GM19239 (cell line): ENCODE measurements around the gene FHIP1B.

Experiments
- DNase-seq: peaks from one replicate; pipeline ENCODE4 v3.0.0; 2011; ENCODE audit warnings: low spot score; ENCODE audit not compliant: insufficient read length
- FAIRE-seq: peaks from 2 replicates; lab custom pipeline; 2011; peaks lifted over from hg19 to GRCh38; lab: Jason Lieb, UNC

Gene FHIP1B

GRCh38 chr11:6240781-6241180, 6.3 kb upstream of the FHIP1B start:
- DNase-seq (no peak), FAIRE-seq (no peak)

GRCh38 chr11:6240139-6240538, 5.7 kb upstream of the FHIP1B start:
- DNase-seq (no peak), FAIRE-seq (no peak)

GRCh38 chr11:6238902-6239301, 4.5 kb upstream of the FHIP1B start, which contains the start of gene CNGA4:
Gene CNGA4 (plus strand): TSS chr11:6239089. CDS start chr11:6239207, 118 bp downstream.
- DNase-seq (no peak), FAIRE-seq (no peak)

- DNase-seq (no peak), FAIRE-seq (no peak)
These were observed 3.4 kb upstream of the FHIP1B start for GRCh38 chr11:6237761-6238302.

- FAIRE-seq, result no peak
These were observed 2.8 kb upstream of the FHIP1B start for GRCh38 chr11:6237266-6237665.

GRCh38 chr11:6233984-6234386, 451 bp downstream of the FHIP1B start:
- FAIRE-seq (no peak), DNase-seq (no peak)

More at GRCh38 chr11:6237266-6237665, 2.8 kb upstream of the FHIP1B start:
- no peak for DNase-seq

- FAIRE-seq (no peak), DNase-seq (no peak)
These were observed 1.5 kb downstream of the FHIP1B start for GRCh38 chr11:6232899-6233298.

- no peak for DNase-seq
- FAIRE-seq, result no peak
These were observed 4.5 kb downstream of the FHIP1B start for GRCh38 chr11:6229911-6230310.

- FAIRE-seq (no peak), DNase-seq (no peak)
These were observed 5.9 kb downstream of the FHIP1B start for GRCh38 chr11:6228520-6228919.

GRCh38 chr11:6225896-6226295, 8.5 kb downstream of the FHIP1B start:
- no peak for DNase-seq
- no peak for FAIRE-seq

GRCh38 chr11:6225024-6225423, 9.4 kb downstream of the FHIP1B start:
- FAIRE-seq (no peak), DNase-seq (no peak)

GRCh38 chr11:6224421-6224820, 10.0 kb downstream of the FHIP1B start:
- FAIRE-seq (no peak), DNase-seq (no peak)

- FAIRE-seq (no peak), DNase-seq (no peak)
These were observed 10.6 kb downstream of the FHIP1B start for GRCh38 chr11:6223854-6224253.

- DNase-seq (no peak), FAIRE-seq (no peak)
These were observed 15.1 kb downstream of the FHIP1B start for GRCh38 chr11:6219359-6219758.

GRCh38 chr11:6217722-6218121, 16.7 kb downstream of the FHIP1B start:
- FAIRE-seq, result no peak
- no peak for DNase-seq

- no peak for DNase-seq
- no peak for FAIRE-seq
These were observed 17.9 kb downstream of the FHIP1B start for GRCh38 chr11:6216501-6216900.

GRCh38 chr11:6214530-6214929, 19.9 kb downstream of the FHIP1B start:
- FAIRE-seq (no peak), DNase-seq (no peak)

- DNase-seq, result no peak
- FAIRE-seq, result no peak
These were observed 24.0 kb downstream of the FHIP1B start for GRCh38 chr11:6210274-6210955.

- FAIRE-seq, result no peak
- DNase-seq, result no peak
These were observed 24.6 kb downstream of the FHIP1B start for GRCh38 chr11:6209801-6210200.

GRCh38 chr11:6206456-6207180, 27.8 kb downstream of the FHIP1B start:
- DNase-seq (no peak), FAIRE-seq (no peak)

GRCh38 chr11:6205366-6205765, 29.1 kb downstream of the FHIP1B start, which contains the start of gene C11orf42:
Gene C11orf42 (plus strand): TSS chr11:6205557. CDS start chr11:6205616, 59 bp downstream.
- DNase-seq, result no peak
- FAIRE-seq, result no peak
